HG02571 (cell line): Measurements from ENCODE around the gene OVCA2.
"Not testable (repeated sequence)": the region's sequence is repeated elsewhere in the genome, so short reads cannot be mapped to it uniquely, and the experiment has no call there.

Experiments used
- ATAC-seq: cut with Tn5 transposase; IDR thresholded peaks from one replicate; pipeline ENCODE4 v1.9.1; 2021; ENCODE audit warnings: mild to moderate bottlenecking, moderate library complexity; ENCODE audit not compliant: unreplicated experiment

The OVCA2 gene

DNA sequence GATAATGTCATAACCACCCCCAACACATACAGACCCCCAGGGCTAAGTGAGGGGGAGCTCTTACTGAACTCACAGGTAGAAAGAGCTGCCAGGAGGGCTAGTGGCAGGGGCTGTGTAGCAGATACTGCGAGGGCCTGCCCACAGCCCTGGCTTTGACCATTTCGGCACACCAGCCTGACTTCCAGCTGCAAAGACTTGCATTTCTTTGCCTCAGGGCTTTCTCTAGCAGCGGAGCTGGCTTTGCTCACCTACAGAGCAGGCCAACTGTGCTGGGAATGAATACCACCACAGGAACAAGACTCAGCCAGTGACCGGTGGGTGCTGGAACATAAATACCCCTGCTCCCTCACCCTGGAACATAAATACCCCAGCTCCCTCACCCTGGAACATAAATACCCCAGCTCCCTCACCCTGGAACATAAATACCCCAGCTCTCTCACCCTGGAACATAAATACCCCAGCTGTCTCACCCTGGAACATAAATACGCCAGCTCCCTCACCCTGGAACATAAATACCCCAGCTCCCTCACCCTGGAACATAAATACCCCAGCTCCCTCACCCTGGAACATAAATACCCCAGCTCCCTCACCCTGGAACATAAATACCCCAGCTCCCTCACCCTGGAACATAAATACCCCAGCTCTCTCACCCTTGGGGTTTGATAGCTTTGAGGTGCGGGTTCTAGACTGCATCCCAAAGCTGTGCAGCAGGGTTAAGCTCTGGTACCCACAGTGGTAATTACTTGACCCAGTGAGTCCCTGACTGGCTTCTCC, 28.4 kb upstream of the OVCA2 start:
- ATAC-seq: not testable (repeated sequence)

DNA sequence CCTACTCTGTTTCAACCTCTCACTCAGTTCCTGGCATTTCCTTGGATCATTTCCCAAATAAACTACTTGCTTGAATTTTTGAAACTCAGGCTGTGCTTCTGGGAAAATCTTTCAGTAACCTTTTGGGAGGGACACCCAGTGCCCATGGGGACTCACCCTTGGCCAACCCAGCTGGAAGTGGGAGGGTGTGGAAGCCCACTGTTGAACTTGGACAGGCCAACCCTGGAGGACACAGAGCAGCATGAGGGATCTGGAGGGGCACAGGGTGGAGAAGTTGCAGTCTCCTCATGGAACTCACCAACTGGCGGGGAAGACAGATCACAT, 27.9 kb upstream of the OVCA2 start:
- no peak for ATAC-seq

- ATAC-seq: no peak
These were observed 26.5 kb upstream of the OVCA2 start for GRCh38 chr17:2015314-2015713.

DNA sequence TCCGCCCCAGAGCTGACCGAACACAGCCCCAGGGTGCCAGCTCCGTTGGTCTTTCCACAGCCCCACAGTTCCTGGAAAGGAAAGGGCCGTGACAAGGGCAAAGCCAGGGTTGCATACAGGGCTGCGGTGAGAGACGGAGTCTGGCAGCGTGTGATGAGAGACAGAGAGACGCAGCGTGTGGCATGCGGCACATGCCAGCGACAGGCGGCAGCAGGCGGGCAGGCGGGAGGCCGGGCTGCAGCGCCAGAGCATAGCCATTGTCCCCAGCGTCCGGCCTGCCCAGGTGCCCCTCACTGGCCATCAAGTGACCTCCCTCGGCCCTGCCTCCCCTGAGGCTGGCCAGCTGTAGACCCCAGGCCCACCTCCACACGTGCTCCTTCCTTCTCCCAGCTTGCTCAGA, 25.3 kb upstream of the OVCA2 start:
- ATAC-seq: no peak

DNA sequence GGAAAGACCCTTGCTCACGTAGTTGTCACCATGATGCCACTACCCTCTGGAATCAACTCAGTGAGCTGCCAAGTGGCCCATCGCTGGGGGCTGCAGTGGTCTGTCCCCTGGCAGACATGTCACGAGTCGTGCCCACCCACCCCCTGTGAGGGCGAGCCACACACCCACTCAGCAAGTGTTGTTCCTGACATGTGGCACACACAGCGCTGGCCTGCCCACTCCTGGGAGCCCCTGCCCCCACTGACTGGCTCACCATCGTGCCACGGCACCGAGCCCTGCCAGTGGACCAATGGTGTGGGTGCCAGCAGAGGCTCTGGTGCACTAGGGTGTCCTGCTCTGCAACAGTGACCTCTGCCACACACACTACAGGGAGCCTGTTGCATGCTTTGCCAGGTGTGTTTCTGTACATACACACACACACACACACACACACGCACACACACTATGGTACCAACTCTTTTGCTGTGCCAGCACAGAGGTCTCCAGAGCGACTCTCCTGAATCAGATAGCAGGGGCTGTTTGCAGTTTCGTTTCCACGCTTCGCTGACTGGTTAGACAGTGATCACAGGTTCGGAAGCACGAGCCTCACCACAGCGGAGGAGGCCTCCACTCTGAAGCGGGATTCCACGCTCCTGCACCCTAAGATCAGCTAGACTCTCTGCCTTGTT, 24.4 kb upstream of the OVCA2 start:
- no peak for ATAC-seq

DNA sequence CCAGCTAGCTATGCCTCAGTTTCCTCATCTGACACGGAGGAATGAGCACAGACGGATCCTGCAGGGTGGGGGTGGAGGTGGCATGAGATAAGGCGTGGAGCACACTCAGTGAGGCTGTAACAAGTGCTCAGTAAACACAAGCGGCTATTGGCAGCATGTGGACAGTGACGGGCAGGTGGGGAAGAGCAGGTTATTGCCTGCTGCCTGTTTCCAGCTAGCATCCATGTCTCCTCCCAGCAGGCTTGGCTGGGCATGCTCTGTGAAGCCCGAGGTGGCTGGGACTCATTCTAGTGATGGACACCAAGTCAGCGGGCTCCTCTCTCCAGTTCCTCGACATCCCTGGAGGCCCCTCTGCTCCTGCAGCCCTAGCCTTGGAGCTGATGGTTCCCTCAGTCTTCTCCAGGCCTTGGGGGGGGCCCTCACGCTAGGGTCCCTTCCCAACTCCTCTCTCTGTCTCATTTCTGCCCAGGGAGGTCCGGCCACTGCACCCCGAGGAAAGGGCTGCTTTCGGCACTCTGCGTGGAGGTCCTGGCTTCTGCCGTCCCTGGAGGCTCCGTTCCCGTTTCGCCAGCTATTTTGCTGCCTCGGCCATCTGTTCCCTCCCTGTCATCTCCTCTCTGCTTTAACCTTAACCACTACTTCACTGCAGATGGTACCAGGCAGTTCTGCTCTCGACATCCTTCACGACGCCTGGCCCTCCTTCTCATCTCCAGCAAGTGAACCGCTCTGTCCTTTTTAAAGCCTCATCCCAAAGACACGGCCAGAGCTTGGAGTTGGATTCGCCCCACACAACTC, 22.9 kb upstream of the OVCA2 start:
- ATAC-seq: no peak

DNA sequence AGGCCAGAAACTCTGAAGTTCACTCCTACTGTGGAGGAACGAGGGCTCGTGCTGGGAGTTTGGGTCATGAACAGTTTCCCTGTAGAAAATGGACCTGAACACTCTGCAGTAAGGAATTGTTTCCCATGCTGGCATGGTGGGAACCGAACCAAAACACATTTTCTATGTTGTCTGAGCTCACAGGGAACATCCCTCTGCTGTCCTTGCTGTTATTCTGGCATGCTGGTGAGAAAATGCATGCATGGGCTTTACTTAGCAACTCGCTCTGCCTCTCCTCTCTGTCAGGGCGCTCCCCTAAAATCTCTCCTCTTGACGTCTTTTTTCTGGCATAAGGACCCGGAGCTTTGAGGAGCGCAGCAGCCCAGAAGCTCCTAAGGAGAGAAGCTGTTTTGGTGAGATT, 22.1 kb upstream of the OVCA2 start:
- no peak for ATAC-seq

GRCh38 chr17:2020721-2021120, 21.1 kb upstream of the OVCA2 start:
- no peak for ATAC-seq

DNA sequence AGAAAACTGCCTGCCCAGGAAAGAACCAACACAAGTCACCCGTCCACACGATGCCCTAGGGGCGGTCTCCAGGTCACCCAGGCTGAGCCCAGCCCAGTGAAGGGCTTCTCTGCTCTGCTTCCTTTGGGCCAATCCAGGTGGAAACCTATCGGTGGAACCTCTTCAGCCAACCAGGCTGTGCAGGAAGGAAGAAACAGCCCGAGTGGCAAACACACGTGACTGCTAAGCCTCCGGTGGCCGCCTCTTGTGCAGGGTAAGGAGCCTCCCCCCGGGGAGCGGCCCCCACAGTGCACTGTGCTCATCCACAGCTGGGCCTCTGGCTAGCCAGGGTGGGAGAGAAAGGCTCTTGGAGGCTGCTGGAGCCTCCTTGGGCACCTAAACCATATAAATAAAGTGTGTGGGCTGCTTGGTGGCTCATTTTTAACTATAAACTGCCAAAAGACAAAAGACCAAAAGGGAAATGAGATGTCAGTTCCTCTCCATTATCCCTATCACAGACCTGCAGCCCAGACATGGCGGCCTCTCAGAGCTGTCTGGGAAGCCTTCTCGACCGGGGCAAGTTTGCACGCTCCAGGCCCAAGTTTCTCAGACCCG, 19.1 kb upstream of the OVCA2 start:
- ATAC-seq: no peak

GRCh38 chr17:2023256-2023655, 18.6 kb upstream of the OVCA2 start:
- ATAC-seq: no peak

- no peak for ATAC-seq
These were observed 17.9 kb upstream of the OVCA2 start for GRCh38 chr17:2023692-2024571.

GRCh38 chr17:2024572-2025219, 17.1 kb upstream of the OVCA2 start:
- ATAC-seq: no peak

- ATAC-seq: no peak
These were observed 16.6 kb upstream of the OVCA2 start, which contains the start of gene RTN4RL1 for GRCh38 chr17:2025220-2025621. Gene RTN4RL1 (minus strand): TSS chr17:2025334. CDS start chr17:2024865, 469 bp downstream.

DNA sequence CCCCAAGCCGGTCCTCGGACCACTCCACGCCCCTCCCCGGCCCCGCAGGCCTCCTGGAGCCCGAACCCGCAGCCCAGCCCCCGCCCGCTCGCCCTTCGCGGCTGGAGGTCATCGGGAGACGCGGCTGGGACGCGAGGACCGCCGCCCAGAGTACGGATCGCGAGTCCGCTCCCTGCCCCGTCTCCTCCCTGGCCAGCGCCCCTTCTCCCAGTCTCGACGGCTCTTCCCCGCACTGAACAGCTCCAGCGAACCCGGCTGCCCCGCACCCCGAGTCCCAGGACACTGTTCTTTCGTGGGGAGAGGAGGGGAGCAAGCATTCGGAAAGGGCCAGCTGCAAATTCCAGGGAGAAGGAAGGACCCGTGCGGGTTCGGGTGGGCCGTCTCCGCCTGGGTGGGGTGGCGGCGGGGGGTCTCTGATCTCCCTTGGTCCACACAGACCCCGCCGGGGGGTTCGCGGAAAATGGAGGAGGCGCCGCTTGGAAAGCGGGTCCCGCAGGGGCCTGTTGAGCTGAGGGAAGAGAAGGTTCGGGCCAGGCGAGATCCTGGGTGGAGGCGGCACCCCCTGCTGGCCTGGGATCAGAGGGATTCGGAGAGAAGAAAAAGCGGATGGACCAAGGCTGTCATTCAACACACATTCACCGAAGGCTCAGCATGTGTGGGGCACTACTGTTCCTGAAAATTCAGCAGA, 16.1 kb upstream of the OVCA2 start:
- ATAC-seq: no peak

GRCh38 chr17:2027528-2028233, 14.1 kb upstream of the OVCA2 start:
- ATAC-seq: no peak

- ATAC-seq: no peak
These were observed 13.6 kb upstream of the OVCA2 start for GRCh38 chr17:2028234-2028614.

DNA sequence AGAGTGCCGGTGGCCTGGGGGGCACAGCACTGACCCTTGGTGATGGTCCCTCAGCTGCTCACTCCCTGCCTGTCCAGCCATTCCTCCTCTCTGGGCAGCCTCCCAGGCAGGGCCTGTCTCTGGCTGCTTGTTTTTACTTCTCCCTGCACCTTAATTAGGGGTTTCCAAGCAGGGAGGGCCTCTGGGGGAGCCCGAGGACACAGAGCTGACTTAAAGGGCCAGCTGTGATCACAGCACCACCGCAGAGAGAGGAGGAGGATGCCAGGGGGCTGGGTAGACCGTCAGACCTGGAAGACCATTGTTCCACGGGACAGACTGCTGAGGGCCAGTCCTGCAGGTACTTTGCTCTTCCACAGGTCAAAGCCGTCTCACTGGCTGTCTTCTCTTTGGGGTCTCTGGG, 13.1 kb upstream of the OVCA2 start:
- ATAC-seq: no peak

DNA sequence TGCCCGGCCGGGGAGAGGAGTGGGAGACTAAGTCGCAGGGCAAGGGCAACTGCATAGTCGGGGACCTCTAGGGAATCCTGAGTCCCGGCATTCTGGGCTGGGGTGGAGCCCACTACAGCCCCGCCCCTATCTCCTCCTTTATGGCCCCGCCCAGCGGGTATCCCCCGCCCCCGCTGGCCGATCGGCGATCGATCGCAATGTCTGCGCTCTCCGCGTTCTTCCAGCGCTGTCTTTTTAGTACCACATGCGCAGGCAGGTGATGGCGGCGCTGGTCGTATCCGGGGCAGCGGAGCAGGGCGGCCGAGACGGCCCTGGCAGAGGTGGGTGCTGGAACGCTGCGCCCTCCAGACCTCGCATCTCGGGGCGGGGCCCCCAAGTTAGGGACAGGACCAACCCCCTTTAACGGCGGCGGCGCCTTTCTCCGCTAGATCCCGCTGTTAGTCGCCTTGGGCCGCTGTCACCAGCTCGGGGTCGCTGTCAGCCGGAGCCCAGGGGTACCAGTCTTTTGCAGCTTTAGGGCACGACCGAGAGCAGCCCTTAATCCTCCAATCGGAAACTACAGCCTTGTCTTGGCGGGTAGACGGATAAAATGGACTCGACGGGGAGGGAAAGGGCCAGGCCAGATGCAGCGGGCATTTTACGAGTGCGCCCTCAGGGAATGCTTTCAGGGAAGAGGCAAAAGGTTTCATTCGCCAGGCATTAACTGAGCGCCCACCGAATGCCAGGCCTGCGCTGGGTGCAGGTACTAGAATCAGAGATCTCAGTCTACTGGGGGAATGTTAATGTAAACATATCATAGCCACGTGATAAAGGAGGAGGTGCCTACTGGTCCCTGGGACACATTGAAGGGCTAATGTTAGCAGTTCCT, 11.7 kb upstream of the OVCA2 start, which contains the start of gene DPH1:
Gene DPH1 (plus strand): TSS at position 243 of the 868 bp plus-strand sequence. CDS start 17 bp downstream, at position 260.
- ATAC-seq: peak; percentile 52
